BJ (cell line): ENCODE data around the gene THSD7A. TPM values are rescaled to one million over a fixed set of nuclear protein-coding genes. Genes with fewer than 3 reads are reported as not detected.

Source experiments
- CTCF ChIA-PET: fragments of 350-600 bp; formaldehyde crosslinking; extraction: SDS; loops from one replicate; lab custom pipeline; 2021; ENCODE audit warnings: antibody characterized with exemption, inconsistent platforms; lab: Yijun Ruan, JAX
- POLR2A ChIA-PET: fragments of 300-600 bp; sonication (Branson Sonifier 250); formaldehyde crosslinking; extraction: SDS; loops from one replicate; lab custom pipeline; 2021; ENCODE audit warnings: antibody characterized with exemption; lab: Charles Lee
- DNase-seq: peaks from one replicate; pipeline ENCODE4 v3.0.0-alpha.2; 2011; ENCODE audit warnings: low read depth
- H3K27me3 ChIP-seq: 2 replicates; pipeline ENCODE4 v1.6.0; 2011; ENCODE audit warnings: low read length; ENCODE audit not compliant: control insufficient read depth, insufficient read depth
- H3K36me3 ChIP-seq: 2 replicates; pipeline ENCODE4 v1.5.1; 2011; ENCODE audit warnings: low read length; ENCODE audit not compliant: control insufficient read depth, insufficient read depth
- H3K4me3 ChIP-seq: 2 replicates; pipeline ENCODE4 v1.5.1; 2011; ENCODE audit warnings: low read depth, mild to moderate bottlenecking, control low read depth, low read length
- CTCF ChIP-seq: IDR thresholded peaks from 2 replicates; pipeline ENCODE4 v1.5.1; 2011; ENCODE audit warnings: low read depth, mild to moderate bottlenecking, control low read depth, inconsistent platforms, low read length, moderate library complexity; ENCODE audit not compliant: insufficient read depth
- polyA plus RNA-seq: library from polyadenylated mRNA; depleted of rRNA; stranded (reverse); fragments of >200 nt; gene quantifications from 2 replicates; pipeline ENCODE4 v1.2.3, GENCODE V29; 2011

Gene THSD7A
- polyA plus RNA-seq, 1 experiment: 0.02 TPM

GRCh38 chr7:11587048-11587447 lies 244.9 kb downstream of the THSD7A start:
- no peaks in the 10 kb centered on the region for H3K27me3 ChIP-seq
- H3K36me3 ChIP-seq: no peaks in the 10 kb centered on the region
- H3K4me3 ChIP-seq: no peak overlapping the region
- TF ChIP-seq CTCF: no peak
- CTCF ChIA-PET: no interaction called here
- POLR2A ChIA-PET: no interaction called here
- no peak for DNase-seq

GRCh38 chr7:11584406-11585031 lies 247.5 kb downstream of the THSD7A start:
- no peak for DNase-seq
- ChIA-PET CTCF (interaction anchor here (0.6 kb wide), 1 partner anchor 12 kb away, joined by 3 read pairs; no protein-coding TSS in a partner anchor), POLR2A (no interaction called here)
- Histone ChIP-seq H3K4me3 (no peak overlapping the region), H3K36me3 (no peaks in the 10 kb centered on the region), H3K27me3 (no peaks in the 10 kb centered on the region)
- TF ChIP-seq CTCF: no peak

- Histone ChIP-seq H3K27me3 (no peaks in the 10 kb centered on the region), H3K4me3 (no peak overlapping the region), H3K36me3 (no peaks in the 10 kb centered on the region)
- POLR2A ChIA-PET: no interaction called here
- TF ChIP-seq CTCF: no peak
- CTCF ChIA-PET: no interaction called here
- no peak for DNase-seq
These were observed 252.9 kb downstream of the THSD7A start for GRCh38 chr7:11579141-11579540.

- H3K27me3 ChIP-seq: no peaks in the 10 kb centered on the region
- ChIA-PET POLR2A (no interaction called here), CTCF (no interaction called here)
- no peak for DNase-seq
- no peak for TF ChIP-seq CTCF
- H3K4me3 ChIP-seq: no peak overlapping the region
- H3K36me3 ChIP-seq: no peaks in the 10 kb centered on the region
These were observed 255.7 kb downstream of the THSD7A start for GRCh38 chr7:11576310-11576709.

- no peak for TF ChIP-seq CTCF
- DNase-seq: no peak
- ChIA-PET POLR2A (no interaction called here), CTCF (no interaction called here)
- no peak overlapping the region for H3K4me3 ChIP-seq
- H3K27me3 ChIP-seq: no peaks in the 10 kb centered on the region
- H3K36me3 ChIP-seq: no peaks in the 10 kb centered on the region
These were observed 258.8 kb downstream of the THSD7A start for GRCh38 chr7:11573128-11573750.
